ENCODE data around the gene OR51D1. TPM values are rescaled to one million over a fixed set of nuclear protein-coding genes. Genes with fewer than 3 reads are reported as not detected.

OR51D1 gene
- total RNA-seq, 1 experiment from 2014 or later, result not detected

DNA sequence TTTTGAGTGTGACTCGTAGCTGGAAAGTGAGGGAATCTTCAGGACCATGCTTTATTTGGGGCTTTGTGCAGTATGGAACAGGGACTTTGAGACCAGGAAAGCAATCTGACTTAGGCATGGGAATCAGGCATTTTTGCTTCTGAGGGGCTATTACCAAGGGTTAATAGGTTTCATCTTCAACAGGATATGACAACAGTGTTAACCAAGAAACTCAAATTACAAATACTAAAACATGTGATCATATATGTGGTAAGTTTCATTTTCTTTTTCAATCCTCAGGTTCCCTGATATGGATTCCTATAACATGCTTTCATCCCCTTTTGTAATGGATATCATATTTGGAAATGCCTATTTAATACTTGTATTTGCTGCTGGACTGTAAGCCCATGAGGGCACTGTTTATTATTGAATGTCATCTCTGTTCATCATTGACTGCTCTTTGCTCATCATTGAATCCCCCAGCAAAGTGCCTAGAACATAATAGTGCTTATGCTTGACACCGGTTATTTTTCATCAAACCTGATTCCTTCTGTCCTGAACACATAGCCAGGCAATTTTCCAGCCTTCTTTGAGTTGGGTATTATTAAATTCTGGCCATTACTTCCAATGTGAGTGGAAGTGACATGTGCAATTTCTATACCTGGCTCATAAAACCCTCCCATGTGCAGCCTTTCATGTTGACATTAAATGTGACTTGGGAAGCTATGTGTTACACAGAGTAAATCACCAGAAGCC lies 17.5 kb downstream of the OR51D1 start:
- intact Hi-C loops (cut with micrococcal nuclease), result no loop called here
- POLR2A ChIA-PET (ENCODE audit: unreplicated experiment), result no interaction called here

DNA sequence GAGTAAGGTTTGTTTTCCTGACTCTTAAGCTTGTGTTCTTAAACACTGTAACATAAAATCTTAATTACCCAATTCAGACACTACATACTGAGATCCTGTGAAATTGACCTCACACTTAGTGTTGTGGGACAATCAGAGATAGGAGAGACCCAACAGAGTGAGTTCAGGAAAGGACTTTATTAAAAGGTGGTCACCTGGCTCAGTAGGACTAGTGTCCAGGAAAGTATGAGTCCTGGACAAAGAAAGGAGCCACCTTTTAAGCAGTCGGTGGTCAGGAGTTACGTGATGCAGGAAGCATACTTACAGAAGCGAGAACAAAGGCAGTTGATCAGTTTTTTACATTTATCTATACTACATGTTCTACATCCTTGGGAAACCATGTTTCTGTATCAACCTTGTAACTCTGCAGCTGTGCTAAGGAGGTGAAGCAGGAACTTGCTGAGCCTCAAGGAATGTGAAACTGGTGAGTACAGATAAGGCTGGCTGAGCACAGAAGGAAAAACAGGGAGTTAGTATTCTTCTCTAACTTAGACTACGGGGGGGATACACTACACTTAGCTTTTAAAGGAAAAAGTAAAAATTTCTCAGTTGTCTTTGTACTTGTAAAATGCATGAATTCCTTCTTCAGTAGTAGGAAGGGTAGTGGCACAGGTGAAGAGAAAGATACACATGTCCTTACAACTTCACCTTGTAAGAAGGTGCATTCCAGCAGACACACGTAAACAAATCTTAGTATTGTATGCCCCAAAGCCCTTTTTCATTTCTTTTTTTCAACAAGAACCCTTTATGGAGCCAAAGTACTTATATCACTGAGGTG lies 21.6 kb downstream of the OR51D1 start:
- Histone ChIP-seq H3K27me3 (ENCODE audit: low read length) (peaks cover 9% of the 10 kb centered on the region), H3K9me2 (replicated peaks; ENCODE audit: low read length) (no peaks in the 10 kb centered on the region), H3K36me3 (ENCODE audit: low read depth, low read length) (no peaks in the 10 kb centered on the region), H3K4me3 (ENCODE audit: low read length) (no peak overlapping the region), H3K4me2 (ENCODE audit: low read length) (no peak overlapping the region), H3K9me3 (ENCODE audit: low read length) (no peaks in the 10 kb centered on the region), H3K4me1 (ENCODE audit: insufficient read depth, low read length) (no peaks in the 10 kb centered on the region), H3K9ac (ENCODE audit: low read length) (no peak overlapping the region), H3K27ac (ENCODE audit: low read length) (no peak overlapping the region), H3K79me2 (ENCODE audit: low read length) (no peaks in the 10 kb centered on the region), H4K20me1 (ENCODE audit: low read length) (no peaks in the 10 kb centered on the region), H3F3A (ENCODE audit: low read length, unreplicated experiment) (no peaks in the 10 kb centered on the region), H2AFZ (ENCODE audit: low read length) (no peak overlapping the region)
- ChIA-PET CTCF (no interaction called here), POLR2A (ENCODE audit: unreplicated experiment) (no interaction called here)
- DNase-seq (no peak), ATAC-seq (no peak)
- BruUV-seq (replicated peaks), result no TSS peak
- intact Hi-C loops (cut with micrococcal nuclease), result no loop called here
- TF ChIP-seq, protein P1, sequence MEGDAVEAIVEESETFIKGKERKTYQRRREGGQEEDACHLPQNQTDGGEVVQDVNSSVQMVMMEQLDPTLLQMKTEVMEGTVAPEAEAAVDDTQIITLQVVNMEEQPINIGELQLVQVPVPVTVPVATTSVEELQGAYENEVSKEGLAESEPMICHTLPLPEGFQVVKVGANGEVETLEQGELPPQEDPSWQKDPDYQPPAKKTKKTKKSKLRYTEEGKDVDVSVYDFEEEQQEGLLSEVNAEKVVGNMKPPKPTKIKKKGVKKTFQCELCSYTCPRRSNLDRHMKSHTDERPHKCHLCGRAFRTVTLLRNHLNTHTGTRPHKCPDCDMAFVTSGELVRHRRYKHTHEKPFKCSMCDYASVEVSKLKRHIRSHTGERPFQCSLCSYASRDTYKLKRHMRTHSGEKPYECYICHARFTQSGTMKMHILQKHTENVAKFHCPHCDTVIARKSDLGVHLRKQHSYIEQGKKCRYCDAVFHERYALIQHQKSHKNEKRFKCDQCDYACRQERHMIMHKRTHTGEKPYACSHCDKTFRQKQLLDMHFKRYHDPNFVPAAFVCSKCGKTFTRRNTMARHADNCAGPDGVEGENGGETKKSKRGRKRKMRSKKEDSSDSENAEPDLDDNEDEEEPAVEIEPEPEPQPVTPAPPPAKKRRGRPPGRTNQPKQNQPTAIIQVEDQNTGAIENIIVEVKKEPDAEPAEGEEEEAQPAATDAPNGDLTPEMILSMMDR (conservative IDR thresholded peaks at IDR 0.05; ENCODE audit: low read depth, low read length), result no peak
- TF ChIP-seq EZH2phosphoT487 (IDR thresholded peaks at IDR 0.05; ENCODE audit: borderline replicate concordance, low read length) (no peak), EZH2 (IDR thresholded peaks at IDR 0.05; ENCODE audit: low read length, unreplicated experiment) (no peak)

More for the DNA sequence above, 17.5 kb downstream of the OR51D1 start:
- CTCF ChIA-PET, result no interaction called here
- no peak for ATAC-seq
- no peaks in the 10 kb centered on the region for H3K9me2 ChIP-seq (replicated peaks; ENCODE audit: low read length)
- no peaks in the 10 kb centered on the region for H3F3A ChIP-seq (ENCODE audit: low read length, unreplicated experiment)
- no peaks in the 10 kb centered on the region for H4K20me1 ChIP-seq (ENCODE audit: low read length)
- TF ChIP-seq EZH2phosphoT487 (IDR thresholded peaks at IDR 0.05; ENCODE audit: borderline replicate concordance, low read length), result no peak
- TF ChIP-seq, protein P1 (conservative IDR thresholded peaks at IDR 0.05; ENCODE audit: low read depth, low read length), result no peak
- TF ChIP-seq EZH2 (IDR thresholded peaks at IDR 0.05; ENCODE audit: low read length, unreplicated experiment), result no peak
- no peaks in the 10 kb centered on the region for H3K36me3 ChIP-seq (ENCODE audit: low read depth, low read length)
- no TSS peak for BruUV-seq (replicated peaks)
- DNase-seq, result no peak
- no peaks in the 10 kb centered on the region; the same call in 1 of the 2 replicates for H3K27me3 ChIP-seq (ENCODE audit: low read length)
- H3K27ac ChIP-seq (ENCODE audit: low read length), result no peak overlapping the region
- H3K4me1 ChIP-seq (ENCODE audit: insufficient read depth, low read length), result no peaks in the 10 kb centered on the region
- no peaks in the 10 kb centered on the region for H3K9me3 ChIP-seq (ENCODE audit: low read length)
- no peaks in the 10 kb centered on the region for H3K79me2 ChIP-seq (ENCODE audit: low read length)
- H2AFZ ChIP-seq (ENCODE audit: low read length), result no peak overlapping the region
- no peak overlapping the region for H3K4me3 ChIP-seq (ENCODE audit: low read length)
- H3K9ac ChIP-seq (ENCODE audit: low read length), result no peak overlapping the region
- no peak overlapping the region for H3K4me2 ChIP-seq (ENCODE audit: low read length)

DNA sequence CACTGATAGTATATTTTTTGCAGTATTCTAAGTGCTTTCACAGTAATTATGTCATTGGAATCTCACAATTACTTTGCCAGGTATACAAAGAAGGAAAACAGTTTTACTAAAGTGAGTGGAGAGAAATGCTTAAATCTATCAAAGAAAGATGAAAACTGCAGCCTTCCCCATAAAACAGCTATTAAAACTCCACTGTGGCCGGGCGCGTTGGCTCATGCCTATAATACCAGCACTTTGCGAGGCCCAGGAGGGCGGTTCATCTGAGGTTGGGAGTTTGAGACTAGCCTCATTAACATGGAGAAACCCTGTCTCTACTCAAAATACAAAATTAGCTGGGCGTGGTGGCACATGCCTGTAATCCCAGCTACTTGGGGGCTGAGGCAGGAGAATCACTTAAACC lies 25.6 kb downstream of the OR51D1 start:
- BruUV-seq (replicated peaks), result no TSS peak
- no peak for TF ChIP-seq EZH2 (IDR thresholded peaks at IDR 0.05; ENCODE audit: low read length, unreplicated experiment)
- TF ChIP-seq, protein P1 (conservative IDR thresholded peaks at IDR 0.05; ENCODE audit: low read depth, low read length), result no peak
- TF ChIP-seq EZH2phosphoT487 (IDR thresholded peaks at IDR 0.05; ENCODE audit: borderline replicate concordance, low read length), result no peak
- Histone ChIP-seq H3K27ac (ENCODE audit: low read length) (no peak overlapping the region), H3F3A (ENCODE audit: low read length, unreplicated experiment) (no peaks in the 10 kb centered on the region), H3K4me2 (ENCODE audit: low read length) (no peak overlapping the region), H2AFZ (ENCODE audit: low read length) (no peak overlapping the region), H4K20me1 (ENCODE audit: low read length) (no peaks in the 10 kb centered on the region), H3K36me3 (ENCODE audit: low read depth, low read length) (no peaks in the 10 kb centered on the region), H3K9ac (ENCODE audit: low read length) (no peak overlapping the region), H3K4me3 (ENCODE audit: low read length) (no peak overlapping the region), H3K4me1 (ENCODE audit: insufficient read depth, low read length) (no peaks in the 10 kb centered on the region), H3K9me2 (replicated peaks; ENCODE audit: low read length) (no peaks in the 10 kb centered on the region), H3K27me3 (ENCODE audit: low read length) (peaks cover 12% of the 10 kb centered on the region), H3K79me2 (ENCODE audit: low read length) (no peaks in the 10 kb centered on the region), H3K9me3 (ENCODE audit: low read length) (no peaks in the 10 kb centered on the region)
- DNase-seq (no peak), ATAC-seq (no peak)
- intact Hi-C loops (cut with micrococcal nuclease), result no loop called here
- CTCF ChIA-PET, result no interaction called here
- POLR2A ChIA-PET (ENCODE audit: unreplicated experiment), result no interaction called here

Measured in PC-3 (cell line).